ENCODE measurements around the gene MYH16.

GRCh38 chr7:99261646-99262045, 11.0 kb upstream of the MYH16 start:
- TF ChIP-seq YY1 (IDR thresholded peaks at IDR 0.05; ENCODE audit: insufficient read depth, insufficient read length), result no peak
- TF ChIP-seq SUZ12 (IDR thresholded peaks at IDR 0.05; ENCODE audit: extremely low read depth, insufficient read depth, insufficient read length), result no peak
- no peak for TF ChIP-seq ZNF274 (IDR thresholded peaks at IDR 0.05; ENCODE audit: low read depth, low read length)
